RWPE1 (cell line): ENCODE results near the gene RHOBTB3.

ENCODE experiments used
- CTCF ChIA-PET: fragments of 350-600 bp; sonication (Branson Sonifier 250); formaldehyde crosslinking; extraction: SDS; loops from one replicate; lab custom pipeline; 2021; lab: Yijun Ruan, JAX
- POLR2A ChIA-PET: fragments of 400-600 bp; formaldehyde crosslinking; extraction: SDS; loops from one replicate; lab custom pipeline; 2020; ENCODE audit warnings: antibody characterized with exemption; ENCODE audit not compliant: low non-redundant PET; lab: Yijun Ruan, JAX
- DNase-seq: peaks from one replicate; pipeline ENCODE4 v3.0.0; 2012; ENCODE audit warnings: low spot score
- H3K27ac ChIP-seq: fragments of 450-650 bp; 2 replicates; pipeline ENCODE4 v1.5.1; 2017
- CTCF ChIP-seq: fragments of 450-650 bp; conservative IDR thresholded peaks from 2 replicates; pipeline ENCODE4 v1.5.1; 2017; ENCODE audit warnings: low read depth, mild to moderate bottlenecking

The RHOBTB3 gene

GRCh38 chr5:95794070-95794516 lies 63.0 kb downstream of the RHOBTB3 start:
- no peak overlapping the region for H3K27ac ChIP-seq
- POLR2A ChIA-PET, result no interaction called here
- no peak for TF ChIP-seq CTCF
- DNase-seq, result no peak
- CTCF ChIA-PET, result interaction anchor here (1.8 kb wide), 1 partner anchor 13 kb away, joined by 10 read pairs; no protein-coding TSS in a partner anchor

GRCh38 chr5:95797301-95797700 lies 66.2 kb downstream of the RHOBTB3 start:
- POLR2A ChIA-PET, result no interaction called here
- H3K27ac ChIP-seq, result no peak overlapping the region
- no peak for DNase-seq
- no peak for TF ChIP-seq CTCF
- CTCF ChIA-PET, result no interaction called here

- DNase-seq, result no peak
- ChIA-PET CTCF (no interaction called here), POLR2A (no interaction called here)
- no peak for TF ChIP-seq CTCF
- no peak overlapping the region for H3K27ac ChIP-seq
Measured at GRCh38 chr5:95798048-95798447, 66.9 kb downstream of the RHOBTB3 start.

GRCh38 chr5:95798545-95798944 lies 67.4 kb downstream of the RHOBTB3 start:
- no peak for TF ChIP-seq CTCF
- CTCF ChIA-PET, result interaction anchor here (0.5 to 1.2 kb wide), 2 partner anchors 127 to 546 kb away, joined by 3 to 5 read pairs; no protein-coding TSS in a partner anchor
- no peak overlapping the region for H3K27ac ChIP-seq
- POLR2A ChIA-PET, result no interaction called here
- no peak for DNase-seq

GRCh38 chr5:95799191-95799835 lies 68.2 kb downstream of the RHOBTB3 start:
- no peak for TF ChIP-seq CTCF
- CTCF ChIA-PET, result interaction anchor here (0.5 to 1.2 kb wide), 3 partner anchors 18 to 545 kb away, joined by 3 to 5 read pairs (median 3); no protein-coding TSS in a partner anchor
- POLR2A ChIA-PET, result no interaction called here
- H3K27ac ChIP-seq, result no peak overlapping the region
- DNase-seq, result no peak

- no peak for TF ChIP-seq CTCF
Measured at GRCh38 chr5:95800553-95800952, 69.4 kb downstream of the RHOBTB3 start.

More at GRCh38 chr5:95800553-95800952, 69.4 kb downstream of the RHOBTB3 start:
- H3K27ac ChIP-seq, result no peak overlapping the region
- no peak for DNase-seq
- ChIA-PET POLR2A (no interaction called here), CTCF (no interaction called here)
